Measurements from ENCODE around the gene FAM174B.

Gene FAM174B

GRCh38 chr15:92636908-92637481 lies 18.6 kb downstream of the FAM174B start:
- DNase-seq (ENCODE audit: low read depth): no peak

DNA sequence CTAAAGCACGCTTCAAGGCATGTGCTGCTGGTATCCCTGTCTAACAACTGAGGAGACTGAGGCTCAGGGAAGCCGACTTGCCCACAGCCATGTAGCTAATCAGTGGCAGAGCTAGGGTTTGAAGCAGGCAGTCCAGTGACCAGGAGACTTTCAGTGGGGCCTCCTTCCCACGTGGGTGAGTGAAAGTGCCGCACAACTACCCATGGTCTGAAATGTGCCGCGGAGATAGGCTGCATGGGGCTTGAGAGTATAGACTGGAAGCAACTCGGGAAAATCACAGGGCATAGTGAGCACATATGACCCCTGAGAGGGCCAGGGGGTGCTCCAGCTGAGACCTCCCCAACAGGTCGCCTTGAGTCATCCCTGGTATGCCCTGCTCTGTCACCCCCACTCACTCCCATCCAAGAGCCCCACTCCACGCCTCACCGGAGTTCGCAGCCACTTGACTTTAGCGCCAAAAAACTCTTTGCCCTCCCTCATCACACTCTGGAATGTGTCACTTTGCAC lies 19.1 kb downstream of the FAM174B start:
- DNase-seq (ENCODE audit: low read depth): no peak
- H3K4me3 ChIP-seq (ENCODE audit: low read depth, low read length): no peak overlapping the region
- TF ChIP-seq, protein P1, sequence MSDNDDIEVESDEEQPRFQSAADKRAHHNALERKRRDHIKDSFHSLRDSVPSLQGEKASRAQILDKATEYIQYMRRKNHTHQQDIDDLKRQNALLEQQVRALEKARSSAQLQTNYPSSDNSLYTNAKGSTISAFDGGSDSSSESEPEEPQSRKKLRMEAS (IDR thresholded peaks at IDR 0.05; ENCODE audit: low read depth, low read length): no peak
- TF ChIP-seq CTCF (IDR thresholded peaks at IDR 0.05; ENCODE audit: low read depth, low read length) (no peak), MYC (IDR thresholded peaks at IDR 0.05; ENCODE audit: low read depth, low read length) (no peak), POLR2A (IDR thresholded peaks at IDR 0.05; ENCODE audit: extremely low read depth, insufficient read length) (no peak)

More at GRCh38 chr15:92636908-92637481, 18.6 kb downstream of the FAM174B start:
- no peak overlapping the region for H3K4me3 ChIP-seq (ENCODE audit: low read depth, low read length)
- TF ChIP-seq CTCF (IDR thresholded peaks at IDR 0.05; ENCODE audit: low read depth, low read length) (no peak), MYC (IDR thresholded peaks at IDR 0.05; ENCODE audit: low read depth, low read length) (no peak)
- TF ChIP-seq, protein P1 (IDR thresholded peaks at IDR 0.05; ENCODE audit: low read depth, low read length): no peak

DNA sequence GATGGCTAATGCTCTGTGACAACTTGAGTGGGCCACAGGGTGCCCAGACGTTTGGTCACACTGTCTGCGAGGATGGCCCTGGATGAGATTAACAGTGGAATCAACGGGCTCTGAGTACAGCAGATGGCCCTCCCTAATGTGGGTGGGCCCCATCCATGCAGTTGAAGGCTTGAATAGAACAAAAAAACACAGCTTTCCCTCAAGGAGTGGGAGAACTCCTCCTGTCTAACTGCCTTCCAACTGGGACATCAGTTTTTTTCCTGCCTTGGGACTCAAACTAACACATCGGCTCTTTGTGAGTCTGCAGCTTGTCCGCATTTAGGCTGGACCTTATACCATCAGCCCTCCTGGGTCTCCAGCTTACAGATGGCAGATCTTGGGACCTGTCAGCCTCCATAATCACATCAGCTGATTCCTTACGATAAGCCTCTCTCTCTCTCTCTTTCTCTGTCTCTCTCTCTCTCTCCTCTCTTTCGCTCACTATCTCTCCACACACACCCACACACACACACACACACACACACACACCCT lies 20.8 kb downstream of the FAM174B start:
- no peak overlapping the region for H3K4me3 ChIP-seq (ENCODE audit: low read depth, low read length)
- TF ChIP-seq CTCF (IDR thresholded peaks at IDR 0.05; ENCODE audit: low read depth, low read length): no peak
- TF ChIP-seq MYC (IDR thresholded peaks at IDR 0.05; ENCODE audit: low read depth, low read length): no peak
- TF ChIP-seq, protein P1 (IDR thresholded peaks at IDR 0.05; ENCODE audit: low read depth, low read length): no peak
- no peak for TF ChIP-seq POLR2A (IDR thresholded peaks at IDR 0.05; ENCODE audit: extremely low read depth, insufficient read length)
- DNase-seq (ENCODE audit: low read depth): no peak

GRCh38 chr15:92634060-92634459 lies 21.5 kb downstream of the FAM174B start:
- H3K4me3 ChIP-seq (ENCODE audit: low read depth, low read length): no peak overlapping the region
- DNase-seq (ENCODE audit: low read depth): no peak
- TF ChIP-seq, protein P1 (IDR thresholded peaks at IDR 0.05; ENCODE audit: low read depth, low read length): no peak
- TF ChIP-seq POLR2A (IDR thresholded peaks at IDR 0.05; ENCODE audit: extremely low read depth, insufficient read length) (no peak), MYC (IDR thresholded peaks at IDR 0.05; ENCODE audit: low read depth, low read length) (no peak), CTCF (IDR thresholded peaks at IDR 0.05; ENCODE audit: low read depth, low read length) (no peak)

- TF ChIP-seq CTCF (IDR thresholded peaks at IDR 0.05; ENCODE audit: low read depth, low read length): no peak
- TF ChIP-seq POLR2A (IDR thresholded peaks at IDR 0.05; ENCODE audit: extremely low read depth, insufficient read length): no peak
- TF ChIP-seq, protein P1 (IDR thresholded peaks at IDR 0.05; ENCODE audit: low read depth, low read length): no peak
- no peak for TF ChIP-seq MYC (IDR thresholded peaks at IDR 0.05; ENCODE audit: low read depth, low read length)
- DNase-seq (ENCODE audit: low read depth): no peak
- H3K4me3 ChIP-seq (ENCODE audit: low read depth, low read length): no peak overlapping the region
Measured at GRCh38 chr15:92633418-92633817, 22.2 kb downstream of the FAM174B start.

All from NB4 (cell line).